ENCODE results near the gene KRTCAP3. TPM values are rescaled to one million over a fixed set of nuclear protein-coding genes. Genes with fewer than 3 reads are reported as not detected.

The KRTCAP3 gene
- total and polyA plus RNA-seq, 9 of the 15 experiments (the other 6 are each of a cell fraction or from before 2014, with no cell fraction given) = 0.24 to 1.4 (median 0.73) TPM

DNA sequence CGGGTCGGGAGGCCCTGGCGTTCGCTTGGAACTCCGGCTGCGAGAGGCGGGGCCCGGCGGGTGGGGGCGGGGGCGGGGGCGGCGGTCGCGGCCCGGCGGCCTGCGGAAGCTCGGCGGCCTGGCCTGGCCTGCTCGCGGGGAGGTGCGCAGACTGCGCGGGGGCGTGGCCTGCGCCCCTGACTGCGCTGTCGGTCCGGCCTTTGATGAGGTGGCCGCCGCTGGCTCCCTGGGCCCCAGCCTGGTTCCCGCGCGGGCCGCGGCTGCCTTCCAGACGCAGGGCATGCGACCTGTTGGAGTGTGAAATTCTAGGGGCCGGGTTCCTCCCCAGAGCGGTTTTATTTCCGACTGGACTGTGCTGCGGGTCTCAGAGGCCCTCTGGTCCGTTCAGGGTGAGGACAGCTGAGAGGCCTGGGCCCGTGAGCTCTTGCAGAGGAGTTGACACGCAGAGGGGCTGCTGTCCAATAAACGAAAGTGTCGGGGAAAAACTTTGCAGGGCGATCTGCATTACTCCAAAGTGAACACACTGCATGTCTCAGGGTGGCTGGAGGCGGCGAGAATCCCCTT lies 13.1 kb upstream of the KRTCAP3 start (continued):
- TF ChIP-seq, protein P1, sequence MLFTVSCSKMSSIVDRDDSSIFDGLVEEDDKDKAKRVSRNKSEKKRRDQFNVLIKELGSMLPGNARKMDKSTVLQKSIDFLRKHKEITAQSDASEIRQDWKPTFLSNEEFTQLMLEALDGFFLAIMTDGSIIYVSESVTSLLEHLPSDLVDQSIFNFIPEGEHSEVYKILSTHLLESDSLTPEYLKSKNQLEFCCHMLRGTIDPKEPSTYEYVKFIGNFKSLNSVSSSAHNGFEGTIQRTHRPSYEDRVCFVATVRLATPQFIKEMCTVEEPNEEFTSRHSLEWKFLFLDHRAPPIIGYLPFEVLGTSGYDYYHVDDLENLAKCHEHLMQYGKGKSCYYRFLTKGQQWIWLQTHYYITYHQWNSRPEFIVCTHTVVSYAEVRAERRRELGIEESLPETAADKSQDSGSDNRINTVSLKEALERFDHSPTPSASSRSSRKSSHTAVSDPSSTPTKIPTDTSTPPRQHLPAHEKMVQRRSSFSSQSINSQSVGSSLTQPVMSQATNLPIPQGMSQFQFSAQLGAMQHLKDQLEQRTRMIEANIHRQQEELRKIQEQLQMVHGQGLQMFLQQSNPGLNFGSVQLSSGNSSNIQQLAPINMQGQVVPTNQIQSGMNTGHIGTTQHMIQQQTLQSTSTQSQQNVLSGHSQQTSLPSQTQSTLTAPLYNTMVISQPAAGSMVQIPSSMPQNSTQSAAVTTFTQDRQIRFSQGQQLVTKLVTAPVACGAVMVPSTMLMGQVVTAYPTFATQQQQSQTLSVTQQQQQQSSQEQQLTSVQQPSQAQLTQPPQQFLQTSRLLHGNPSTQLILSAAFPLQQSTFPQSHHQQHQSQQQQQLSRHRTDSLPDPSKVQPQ (CRISPR knock-in tag; IDR thresholded peaks at IDR 0.05; ENCODE audit: borderline replicate concordance) = no peak
- TF ChIP-seq HNRNPL (IDR thresholded peaks at IDR 0.05; ENCODE audit: low read depth, low read length) = 0 out of 2 replicates have a peak, but pooled peaks have one; percentile 8
- peak; percentile 73 for TF ChIP-seq KDM5B (IDR thresholded peaks at IDR 0.05; ENCODE audit: insufficient replicate concordance, low read depth, low read length)
- no peak for TF ChIP-seq POU5F1 (IDR thresholded peaks at IDR 0.05; ENCODE audit: borderline replicate concordance, low read depth, low read length, partially characterized antibody)
- no peak for TF ChIP-seq CBX2 (IDR thresholded peaks at IDR 0.05; ENCODE audit: insufficient read depth, low read length, poor library complexity, severe bottlenecking)
- no peak for TF ChIP-seq YBX1 (IDR thresholded peaks at IDR 0.05)
- TF ChIP-seq, protein P2, sequence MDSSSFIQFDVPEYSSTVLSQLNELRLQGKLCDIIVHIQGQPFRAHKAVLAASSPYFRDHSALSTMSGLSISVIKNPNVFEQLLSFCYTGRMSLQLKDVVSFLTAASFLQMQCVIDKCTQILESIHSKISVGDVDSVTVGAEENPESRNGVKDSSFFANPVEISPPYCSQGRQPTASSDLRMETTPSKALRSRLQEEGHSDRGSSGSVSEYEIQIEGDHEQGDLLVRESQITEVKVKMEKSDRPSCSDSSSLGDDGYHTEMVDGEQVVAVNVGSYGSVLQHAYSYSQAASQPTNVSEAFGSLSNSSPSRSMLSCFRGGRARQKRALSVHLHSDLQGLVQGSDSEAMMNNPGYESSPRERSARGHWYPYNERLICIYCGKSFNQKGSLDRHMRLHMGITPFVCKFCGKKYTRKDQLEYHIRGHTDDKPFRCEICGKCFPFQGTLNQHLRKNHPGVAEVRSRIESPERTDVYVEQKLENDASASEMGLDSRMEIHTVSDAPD (CRISPR knock-in tag; IDR thresholded peaks at IDR 0.05) = no peak
- no peak for TF ChIP-seq ILK (tag; IDR thresholded peaks at IDR 0.05; ENCODE audit: borderline replicate concordance, low read depth)
- TF ChIP-seq, protein P3, sequence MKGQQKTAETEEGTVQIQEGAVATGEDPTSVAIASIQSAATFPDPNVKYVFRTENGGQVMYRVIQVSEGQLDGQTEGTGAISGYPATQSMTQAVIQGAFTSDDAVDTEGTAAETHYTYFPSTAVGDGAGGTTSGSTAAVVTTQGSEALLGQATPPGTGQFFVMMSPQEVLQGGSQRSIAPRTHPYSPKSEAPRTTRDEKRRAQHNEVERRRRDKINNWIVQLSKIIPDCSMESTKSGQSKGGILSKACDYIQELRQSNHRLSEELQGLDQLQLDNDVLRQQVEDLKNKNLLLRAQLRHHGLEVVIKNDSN (CRISPR knock-in tag; IDR thresholded peaks at IDR 0.05) = no peak
- TF ChIP-seq, protein P4, sequence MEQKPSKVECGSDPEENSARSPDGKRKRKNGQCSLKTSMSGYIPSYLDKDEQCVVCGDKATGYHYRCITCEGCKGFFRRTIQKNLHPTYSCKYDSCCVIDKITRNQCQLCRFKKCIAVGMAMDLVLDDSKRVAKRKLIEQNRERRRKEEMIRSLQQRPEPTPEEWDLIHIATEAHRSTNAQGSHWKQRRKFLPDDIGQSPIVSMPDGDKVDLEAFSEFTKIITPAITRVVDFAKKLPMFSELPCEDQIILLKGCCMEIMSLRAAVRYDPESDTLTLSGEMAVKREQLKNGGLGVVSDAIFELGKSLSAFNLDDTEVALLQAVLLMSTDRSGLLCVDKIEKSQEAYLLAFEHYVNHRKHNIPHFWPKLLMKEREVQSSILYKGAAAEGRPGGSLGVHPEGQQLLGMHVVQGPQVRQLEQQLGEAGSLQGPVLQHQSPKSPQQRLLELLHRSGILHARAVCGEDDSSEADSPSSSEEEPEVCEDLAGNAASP (IDR thresholded peaks at IDR 0.05) = no peak
- TF ChIP-seq, protein P5, sequence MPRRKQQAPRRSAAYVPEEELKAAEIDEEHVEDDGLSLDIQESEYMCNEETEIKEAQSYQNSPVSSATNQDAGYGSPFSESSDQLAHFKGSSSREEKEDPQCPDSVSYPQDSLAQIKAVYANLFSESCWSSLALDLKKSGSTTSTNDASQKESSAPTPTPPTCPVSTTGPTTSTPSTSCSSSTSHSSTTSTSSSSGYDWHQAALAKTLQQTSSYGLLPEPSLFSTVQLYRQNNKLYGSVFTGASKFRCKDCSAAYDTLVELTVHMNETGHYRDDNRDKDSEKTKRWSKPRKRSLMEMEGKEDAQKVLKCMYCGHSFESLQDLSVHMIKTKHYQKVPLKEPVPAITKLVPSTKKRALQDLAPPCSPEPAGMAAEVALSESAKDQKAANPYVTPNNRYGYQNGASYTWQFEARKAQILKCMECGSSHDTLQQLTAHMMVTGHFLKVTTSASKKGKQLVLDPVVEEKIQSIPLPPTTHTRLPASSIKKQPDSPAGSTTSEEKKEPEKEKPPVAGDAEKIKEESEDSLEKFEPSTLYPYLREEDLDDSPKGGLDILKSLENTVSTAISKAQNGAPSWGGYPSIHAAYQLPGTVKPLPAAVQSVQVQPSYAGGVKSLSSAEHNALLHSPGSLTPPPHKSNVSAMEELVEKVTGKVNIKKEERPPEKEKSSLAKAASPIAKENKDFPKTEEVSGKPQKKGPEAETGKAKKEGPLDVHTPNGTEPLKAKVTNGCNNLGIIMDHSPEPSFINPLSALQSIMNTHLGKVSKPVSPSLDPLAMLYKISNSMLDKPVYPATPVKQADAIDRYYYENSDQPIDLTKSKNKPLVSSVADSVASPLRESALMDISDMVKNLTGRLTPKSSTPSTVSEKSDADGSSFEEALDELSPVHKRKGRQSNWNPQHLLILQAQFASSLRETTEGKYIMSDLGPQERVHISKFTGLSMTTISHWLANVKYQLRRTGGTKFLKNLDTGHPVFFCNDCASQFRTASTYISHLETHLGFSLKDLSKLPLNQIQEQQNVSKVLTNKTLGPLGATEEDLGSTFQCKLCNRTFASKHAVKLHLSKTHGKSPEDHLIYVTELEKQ (CRISPR knock-in tag; IDR thresholded peaks at IDR 0.05) = no peak
